HEK293 (cell line): Measurements from ENCODE around the gene ASB8.

ENCODE experiments used
- CTCF ChIA-PET: fragments of 350-600 bp; formaldehyde crosslinking; extraction: SDS; loops from one replicate; lab custom pipeline; 2021; ENCODE audit warnings: antibody characterized with exemption; lab: Yijun Ruan, JAX
- POLR2A ChIA-PET: fragments of 300-600 bp; formaldehyde crosslinking; extraction: SDS; loops from one replicate; lab custom pipeline; 2020; ENCODE audit warnings: antibody characterized with exemption, inconsistent platforms; lab: Yijun Ruan, JAX
- H3K27ac ChIP-seq: fragments of 200-500 bp; sonication (Bioruptor generic); 2 replicates; pipeline ENCODE4 v1.5.1; 2014; ENCODE audit warnings: low read depth, low read length, control low read depth, inconsistent platforms; ENCODE audit errors: extremely low read depth
- H3K36me3 ChIP-seq, 2 experiments: fragments of 200-500 bp in 1 of 2; sonication (Bioruptor generic) in 1 of 2; 1 replicate in 1 of 2; 2 replicates in 1 of 2; pipeline ENCODE4 v1.5.1; 2014 to 2017; ENCODE audit warnings: inconsistent platforms in 2 of 2, low read length in 2 of 2; ENCODE audit not compliant: control insufficient read depth in 2 of 2, insufficient read depth in 1 of 2
- H3K4me1 ChIP-seq: fragments of 200-500 bp; sonication (Bioruptor generic); 2 replicates; pipeline ENCODE4 v1.5.1; 2014; ENCODE audit warnings: mild to moderate bottlenecking, low read length, inconsistent platforms; ENCODE audit not compliant: control insufficient read depth, insufficient read depth
- H3K4me3 ChIP-seq: 2 replicates; pipeline ENCODE4 v1.5.1; 2011; ENCODE audit warnings: low read depth, mild to moderate bottlenecking, control low read depth, low read length, moderate library complexity
- H3K9me3 ChIP-seq: fragments of 200-500 bp; sonication (Bioruptor generic); 2 replicates; pipeline ENCODE4 v1.5.1; 2014; ENCODE audit warnings: low read depth, low read length, inconsistent platforms; ENCODE audit not compliant: control insufficient read depth, insufficient read depth
- BCL11A ChIP-seq: fragments of 450-650 bp; formaldehyde crosslinking; IDR thresholded peaks from 2 replicates; pipeline ENCODE4 v1.5.1; 2016; ENCODE audit warnings: low read depth, missing biosample characterization, missing genetic modification characterization
- KLF9 ChIP-seq: fragments of 450-650 bp; formaldehyde crosslinking; IDR thresholded peaks from 2 replicates; pipeline ENCODE4 v1.5.1; 2016; ENCODE audit warnings: missing biosample characterization, missing genetic modification characterization, low read depth
- ZNF148 ChIP-seq: fragments of 450-650 bp; formaldehyde crosslinking; IDR thresholded peaks from 2 replicates; pipeline ENCODE4 v1.5.0; 2017; ENCODE audit warnings: missing biosample characterization, missing genetic modification characterization, borderline replicate concordance
- ZNF280C ChIP-seq: fragments of 450-650 bp; formaldehyde crosslinking; IDR thresholded peaks from 2 replicates; pipeline ENCODE4 v1.5.1; 2016; ENCODE audit warnings: missing biosample characterization, missing genetic modification characterization
- ZNF335 ChIP-seq: fragments of 450-650 bp; formaldehyde crosslinking; conservative IDR thresholded peaks from 2 replicates; pipeline ENCODE4 v1.5.1; 2016; ENCODE audit warnings: missing biosample characterization, missing genetic modification characterization
- ZNF423 ChIP-seq: fragments of 450-650 bp; formaldehyde crosslinking; IDR thresholded peaks from 2 replicates; pipeline ENCODE4 v1.5.1; 2016; ENCODE audit warnings: missing biosample characterization, missing genetic modification characterization
- ZNF488 ChIP-seq: fragments of 450-650 bp; formaldehyde crosslinking; IDR thresholded peaks from 2 replicates; pipeline ENCODE4 v1.5.1; 2016; ENCODE audit warnings: missing biosample characterization, missing genetic modification characterization
- ZNF558 ChIP-seq: fragments of 450-650 bp; formaldehyde crosslinking; IDR thresholded peaks from 2 replicates; pipeline ENCODE4 v1.5.1; 2016; ENCODE audit warnings: missing biosample characterization, missing genetic modification characterization
- ZNF660 ChIP-seq: fragments of 450-650 bp; IDR thresholded peaks from 2 replicates; pipeline ENCODE4 v1.5.1; 2018; ENCODE audit warnings: missing biosample characterization, mild to moderate bottlenecking, missing genetic modification characterization
- ZNF664 ChIP-seq: fragments of 450-650 bp; formaldehyde crosslinking; IDR thresholded peaks from 2 replicates; pipeline ENCODE4 v1.5.1; 2016; ENCODE audit warnings: missing biosample characterization, missing genetic modification characterization
- ZNF777 ChIP-seq: fragments of 450-650 bp; formaldehyde crosslinking; IDR thresholded peaks from 2 replicates; pipeline ENCODE4 v1.5.1; 2017; ENCODE audit warnings: missing biosample characterization, missing genetic modification characterization, borderline replicate concordance
- TF ChIP-seq, protein P1 (sequence below): fragments of 450-650 bp; formaldehyde crosslinking; IDR thresholded peaks from 2 replicates; pipeline ENCODE4 v1.5.1; 2016; ENCODE audit warnings: missing biosample characterization, missing genetic modification characterization
- TF ChIP-seq, protein P2 (sequence below): IDR thresholded peaks from 2 replicates; pipeline ENCODE4 v1.6.1; 2011; ENCODE audit warnings: mild to moderate bottlenecking, low read depth, low read length, borderline replicate concordance
- TF ChIP-seq, protein P3 (sequence below): fragments of 450-650 bp; formaldehyde crosslinking; IDR thresholded peaks from 2 replicates; pipeline ENCODE4 v1.5.1; 2016; ENCODE audit warnings: missing biosample characterization, missing genetic modification characterization
- TF ChIP-seq, protein P4 (sequence below): fragments of 450-650 bp; formaldehyde crosslinking; IDR thresholded peaks from 2 replicates; pipeline ENCODE4 v1.5.1; 2016; ENCODE audit warnings: missing biosample characterization, missing genetic modification characterization, borderline replicate concordance

Gene ASB8

DNA sequence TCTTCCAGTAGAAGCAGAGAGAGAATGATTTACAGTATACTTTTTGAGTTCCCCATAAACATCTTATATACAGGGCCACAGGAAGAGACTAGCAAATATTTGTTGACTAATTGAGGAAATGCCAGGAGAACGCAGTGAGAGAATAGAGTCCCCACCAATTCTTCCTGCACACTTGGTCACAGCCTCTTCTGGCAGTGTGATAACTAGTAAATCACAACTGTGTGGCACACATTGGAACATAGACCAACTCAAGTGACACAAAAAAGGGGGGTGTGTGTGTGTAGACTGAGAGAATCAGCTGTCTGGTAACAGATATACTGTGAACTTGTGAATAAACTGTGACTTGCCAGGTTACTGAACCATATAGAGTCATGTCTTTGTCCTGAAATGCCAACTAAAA is 27.9 kb downstream of the ASB8 start:
- TF ChIP-seq ZNF423 (tag by site-specific recombination) (no peak), ZNF660 (no peak), KLF9 (no peak), ZNF558 (tag by site-specific recombination) (no peak), ZNF335 (tag by site-specific recombination) (no peak), ZNF148 (no peak)
- TF ChIP-seq, protein P1, sequence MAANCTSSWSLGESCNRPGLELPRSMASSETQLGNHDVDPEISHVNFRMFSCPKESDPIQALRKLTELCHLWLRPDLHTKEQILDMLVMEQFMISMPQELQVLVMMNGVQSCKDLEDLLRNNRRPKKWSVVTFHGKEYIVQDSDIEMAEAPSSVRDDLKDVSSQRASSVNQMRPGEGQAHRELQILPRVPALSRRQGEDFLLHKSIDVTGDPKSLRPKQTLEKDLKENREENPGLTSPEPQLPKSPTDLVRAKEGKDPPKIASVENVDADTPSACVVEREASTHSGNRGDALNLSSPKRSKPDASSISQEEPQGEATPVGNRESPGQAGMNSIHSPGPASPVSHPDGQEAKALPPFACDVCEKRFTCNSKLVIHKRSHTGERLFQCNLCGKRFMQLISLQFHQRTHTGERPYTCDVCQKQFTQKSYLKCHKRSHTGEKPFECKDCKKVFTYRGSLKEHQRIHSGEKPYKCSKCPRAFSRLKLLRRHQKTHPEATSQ (tag by site-specific recombination), result no peak
- ChIA-PET POLR2A (no interaction called here), CTCF (interaction anchor here (0.5 to 1.3 kb wide), 5 partner anchors 9 to 260 kb away, joined by 3 to 4 read pairs (median 4); no protein-coding TSS in a partner anchor)
- no peak overlapping the region for H3K4me3 ChIP-seq
- H3K4me1 ChIP-seq, result no peaks in the 10 kb centered on the region
- H3K27ac ChIP-seq, result no peak overlapping the region
- no peaks in the 10 kb centered on the region for H3K9me3 ChIP-seq
- peaks cover 8 to 87% of the 10 kb centered on the region in 2 experiments; a peak in 2 of 3 replicates for H3K36me3 ChIP-seq

GRCh38 chr12:48128800-48129199 is 28.5 kb downstream of the ASB8 start:
- Histone ChIP-seq H3K4me1 (no peaks in the 10 kb centered on the region), H3K36me3 (peaks cover 9 to 86% of the 10 kb centered on the region in 2 experiments; a peak in 2 of 3 replicates), H3K4me3 (no peak overlapping the region), H3K9me3 (no peaks in the 10 kb centered on the region), H3K27ac (no peak overlapping the region)
- TF ChIP-seq ZNF280C (no peak), ZNF664 (tag by site-specific recombination) (peak; percentile 66; the same call in 1 of the 2 replicates)
- TF ChIP-seq, protein P2, sequence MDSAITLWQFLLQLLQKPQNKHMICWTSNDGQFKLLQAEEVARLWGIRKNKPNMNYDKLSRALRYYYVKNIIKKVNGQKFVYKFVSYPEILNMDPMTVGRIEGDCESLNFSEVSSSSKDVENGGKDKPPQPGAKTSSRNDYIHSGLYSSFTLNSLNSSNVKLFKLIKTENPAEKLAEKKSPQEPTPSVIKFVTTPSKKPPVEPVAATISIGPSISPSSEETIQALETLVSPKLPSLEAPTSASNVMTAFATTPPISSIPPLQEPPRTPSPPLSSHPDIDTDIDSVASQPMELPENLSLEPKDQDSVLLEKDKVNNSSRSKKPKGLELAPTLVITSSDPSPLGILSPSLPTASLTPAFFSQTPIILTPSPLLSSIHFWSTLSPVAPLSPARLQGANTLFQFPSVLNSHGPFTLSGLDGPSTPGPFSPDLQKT, result no peak
- ChIA-PET POLR2A (no interaction called here), CTCF (interaction anchor here (0.5 to 1.3 kb wide), 4 partner anchors 8 to 259 kb away, joined by 4 read pairs; no protein-coding TSS in a partner anchor)

- H3K27ac ChIP-seq, result no peak overlapping the region
- H3K4me3 ChIP-seq, result no peak overlapping the region
- no peaks in the 10 kb centered on the region for H3K9me3 ChIP-seq
- no peaks in the 10 kb centered on the region for H3K4me1 ChIP-seq
- H3K36me3 ChIP-seq, result peaks cover 9 to 85% of the 10 kb centered on the region in 2 experiments; a peak in 2 of 3 replicates
- ChIA-PET POLR2A (no interaction called here), CTCF (interaction anchor here (0.6 to 0.7 kb wide), 3 partner anchors 49 to 466 kb away, joined by 3 to 4 read pairs (median 3); no protein-coding TSS in a partner anchor)
- TF ChIP-seq, protein P3, sequence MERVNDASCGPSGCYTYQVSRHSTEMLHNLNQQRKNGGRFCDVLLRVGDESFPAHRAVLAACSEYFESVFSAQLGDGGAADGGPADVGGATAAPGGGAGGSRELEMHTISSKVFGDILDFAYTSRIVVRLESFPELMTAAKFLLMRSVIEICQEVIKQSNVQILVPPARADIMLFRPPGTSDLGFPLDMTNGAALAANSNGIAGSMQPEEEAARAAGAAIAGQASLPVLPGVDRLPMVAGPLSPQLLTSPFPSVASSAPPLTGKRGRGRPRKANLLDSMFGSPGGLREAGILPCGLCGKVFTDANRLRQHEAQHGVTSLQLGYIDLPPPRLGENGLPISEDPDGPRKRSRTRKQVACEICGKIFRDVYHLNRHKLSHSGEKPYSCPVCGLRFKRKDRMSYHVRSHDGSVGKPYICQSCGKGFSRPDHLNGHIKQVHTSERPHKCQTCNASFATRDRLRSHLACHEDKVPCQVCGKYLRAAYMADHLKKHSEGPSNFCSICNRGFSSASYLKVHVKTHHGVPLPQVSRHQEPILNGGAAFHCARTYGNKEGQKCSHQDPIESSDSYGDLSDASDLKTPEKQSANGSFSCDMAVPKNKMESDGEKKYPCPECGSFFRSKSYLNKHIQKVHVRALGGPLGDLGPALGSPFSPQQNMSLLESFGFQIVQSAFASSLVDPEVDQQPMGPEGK (tag by site-specific recombination), result no peak
- TF ChIP-seq ZNF777 (tag by site-specific recombination) (no peak), ZNF660 (0 out of 2 replicates have a peak, but pooled peaks have one; percentile 20), ZNF488 (tag by site-specific recombination) (no peak), BCL11A (tag by site-specific recombination) (no peak)
- TF ChIP-seq, protein P4, sequence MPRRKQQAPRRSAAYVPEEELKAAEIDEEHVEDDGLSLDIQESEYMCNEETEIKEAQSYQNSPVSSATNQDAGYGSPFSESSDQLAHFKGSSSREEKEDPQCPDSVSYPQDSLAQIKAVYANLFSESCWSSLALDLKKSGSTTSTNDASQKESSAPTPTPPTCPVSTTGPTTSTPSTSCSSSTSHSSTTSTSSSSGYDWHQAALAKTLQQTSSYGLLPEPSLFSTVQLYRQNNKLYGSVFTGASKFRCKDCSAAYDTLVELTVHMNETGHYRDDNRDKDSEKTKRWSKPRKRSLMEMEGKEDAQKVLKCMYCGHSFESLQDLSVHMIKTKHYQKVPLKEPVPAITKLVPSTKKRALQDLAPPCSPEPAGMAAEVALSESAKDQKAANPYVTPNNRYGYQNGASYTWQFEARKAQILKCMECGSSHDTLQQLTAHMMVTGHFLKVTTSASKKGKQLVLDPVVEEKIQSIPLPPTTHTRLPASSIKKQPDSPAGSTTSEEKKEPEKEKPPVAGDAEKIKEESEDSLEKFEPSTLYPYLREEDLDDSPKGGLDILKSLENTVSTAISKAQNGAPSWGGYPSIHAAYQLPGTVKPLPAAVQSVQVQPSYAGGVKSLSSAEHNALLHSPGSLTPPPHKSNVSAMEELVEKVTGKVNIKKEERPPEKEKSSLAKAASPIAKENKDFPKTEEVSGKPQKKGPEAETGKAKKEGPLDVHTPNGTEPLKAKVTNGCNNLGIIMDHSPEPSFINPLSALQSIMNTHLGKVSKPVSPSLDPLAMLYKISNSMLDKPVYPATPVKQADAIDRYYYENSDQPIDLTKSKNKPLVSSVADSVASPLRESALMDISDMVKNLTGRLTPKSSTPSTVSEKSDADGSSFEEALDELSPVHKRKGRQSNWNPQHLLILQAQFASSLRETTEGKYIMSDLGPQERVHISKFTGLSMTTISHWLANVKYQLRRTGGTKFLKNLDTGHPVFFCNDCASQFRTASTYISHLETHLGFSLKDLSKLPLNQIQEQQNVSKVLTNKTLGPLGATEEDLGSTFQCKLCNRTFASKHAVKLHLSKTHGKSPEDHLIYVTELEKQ (tag by site-specific recombination), result no peak
Observed at GRCh38 chr12:48126953-48127630, 30.2 kb downstream of the ASB8 start.
